Vagina (tissue), 2 donors: ENCODE results near the gene ITM2B.

Source experiments
- POLR2AphosphoS5 ChIP-seq, 2 donors: sonication (generic); formaldehyde crosslinking; IDR thresholded peaks; one replicate each; pipeline ENCODE4 v1.9.0; 2017; ENCODE audit warnings: antibody characterized with exemption in 2 of 2, mild to moderate bottlenecking in 2 of 2, low read depth in 1 of 2; ENCODE audit not compliant: insufficient read depth in 1 of 2
- TF ChIP-seq, protein P1 (sequence below), 3 experiments: fragments of 450-650 bp in 2 of 3; fragments of 200-600 bp in 1 of 3; sonication (generic) in 1 of 3; IDR thresholded peaks; one replicate each; pipeline ENCODE4 v1.5.1; 2017 to 2019; ENCODE audit warnings: antibody characterized with exemption in 3 of 3, mild to moderate bottlenecking in 2 of 3, moderate library complexity in 2 of 3

DNA sequence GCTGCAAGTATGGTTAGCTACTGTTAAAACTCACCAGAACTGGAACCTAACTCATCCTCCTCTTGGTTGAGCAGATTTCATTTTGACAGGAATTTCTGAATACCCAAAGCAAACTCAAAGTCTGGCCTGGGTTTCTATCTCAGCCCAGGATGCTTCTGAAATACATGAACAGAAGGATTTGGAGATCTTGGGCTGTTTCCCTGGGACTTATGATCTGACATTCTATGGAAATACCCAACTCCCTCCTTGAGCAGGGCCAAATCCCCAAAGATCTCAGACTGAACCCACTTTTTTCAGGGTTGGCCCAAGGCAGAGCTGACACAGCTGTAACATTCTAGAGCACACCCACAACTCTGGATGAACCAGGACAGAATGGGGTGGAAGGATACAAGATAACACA, 1.1 kb upstream of the ITM2B start:
- TF ChIP-seq, protein P1, sequence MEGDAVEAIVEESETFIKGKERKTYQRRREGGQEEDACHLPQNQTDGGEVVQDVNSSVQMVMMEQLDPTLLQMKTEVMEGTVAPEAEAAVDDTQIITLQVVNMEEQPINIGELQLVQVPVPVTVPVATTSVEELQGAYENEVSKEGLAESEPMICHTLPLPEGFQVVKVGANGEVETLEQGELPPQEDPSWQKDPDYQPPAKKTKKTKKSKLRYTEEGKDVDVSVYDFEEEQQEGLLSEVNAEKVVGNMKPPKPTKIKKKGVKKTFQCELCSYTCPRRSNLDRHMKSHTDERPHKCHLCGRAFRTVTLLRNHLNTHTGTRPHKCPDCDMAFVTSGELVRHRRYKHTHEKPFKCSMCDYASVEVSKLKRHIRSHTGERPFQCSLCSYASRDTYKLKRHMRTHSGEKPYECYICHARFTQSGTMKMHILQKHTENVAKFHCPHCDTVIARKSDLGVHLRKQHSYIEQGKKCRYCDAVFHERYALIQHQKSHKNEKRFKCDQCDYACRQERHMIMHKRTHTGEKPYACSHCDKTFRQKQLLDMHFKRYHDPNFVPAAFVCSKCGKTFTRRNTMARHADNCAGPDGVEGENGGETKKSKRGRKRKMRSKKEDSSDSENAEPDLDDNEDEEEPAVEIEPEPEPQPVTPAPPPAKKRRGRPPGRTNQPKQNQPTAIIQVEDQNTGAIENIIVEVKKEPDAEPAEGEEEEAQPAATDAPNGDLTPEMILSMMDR (IDR thresholded peaks at IDR 0.05), result no peak
- no peak for TF ChIP-seq POLR2AphosphoS5 (IDR thresholded peaks at IDR 0.05; ENCODE audit: insufficient read depth in 1 of 2, low read depth in 1 of 2)
